B cell (primary cell): ENCODE data around the gene MAP7.

Source experiments
- CTCF ChIP-seq: fragments of 200-600 bp; IDR thresholded peaks from one replicate; pipeline ENCODE4 v1.8.0; 2022; ENCODE audit warnings: antibody characterized with exemption, mild to moderate bottlenecking
- EZH2 ChIP-seq: IDR thresholded peaks from 2 replicates; pipeline ENCODE4 v1.6.1; 2012; ENCODE audit warnings: borderline replicate concordance, low read depth, mild to moderate bottlenecking, moderate library complexity, low read length; ENCODE audit not compliant: insufficient read depth, poor library complexity, severe bottlenecking

- TF ChIP-seq CTCF (no peak), EZH2 (no peak)
These were observed 78.3 kb downstream of the MAP7 start for GRCh38 chr6:136471922-136472321.
